H1 (cell line): ENCODE results near the gene ARHGAP23. TPM values are rescaled to one million over a fixed set of nuclear protein-coding genes. Genes with fewer than 3 reads are reported as not detected.
"Not testable (repeated sequence)": the region's sequence is repeated elsewhere in the genome, so short reads cannot be mapped to it uniquely, and the experiment has no call there.

Experiments used
- CTCF ChIA-PET: fragments of 300-600 bp; sonication (Branson Sonifier 250); formaldehyde crosslinking; loops from one replicate; lab custom pipeline; 2021; ENCODE audit not compliant: partially characterized antibody; lab: Charles Lee
- POLR2A ChIA-PET: fragments of 300-600 bp; sonication (Branson Sonifier 250); formaldehyde crosslinking; loops from one replicate; lab custom pipeline; 2021; ENCODE audit warnings: inconsistent platforms; ENCODE audit not compliant: partially characterized antibody; lab: Charles Lee
- DNase-seq, 2 experiments: peaks; one replicate each; pipeline versions ENCODE4 v3.0.0 to v3.0.0-alpha.2; 2010 to 2022; ENCODE audit warnings: low spot score in 2 of 2, low read depth in 1 of 2, mixed read lengths in 1 of 2
- FAIRE-seq: peaks from 2 replicates; lab custom pipeline; 2011; peaks lifted over from hg19 to GRCh38; lab: Jason Lieb, UNC
- H2AFZ ChIP-seq: 2 replicates; pipeline ENCODE4 v1.8.1; 2012; ENCODE audit warnings: low read length, inconsistent platforms
- H2AK5ac ChIP-seq: 2 replicates; pipeline ENCODE4 v1.6.1; 2013; ENCODE audit warnings: low read depth, low read length
- H2BK120ac ChIP-seq: replicated peaks from 2 replicates; pipeline ENCODE3; 2013; ENCODE audit warnings: low read depth, low read length, inconsistent platforms
- H2BK12ac ChIP-seq: 2 replicates; pipeline ENCODE4 v1.6.1; 2013; ENCODE audit warnings: low read depth, low read length
- H2BK15ac ChIP-seq: 2 replicates; pipeline ENCODE4 v1.6.1; 2013; ENCODE audit warnings: low read length
- H2BK20ac ChIP-seq: 2 replicates; pipeline ENCODE4 v1.6.1; 2013; ENCODE audit warnings: low read length
- H2BK5ac ChIP-seq: 2 replicates; pipeline ENCODE4 v1.6.1; 2013; ENCODE audit warnings: low read depth, low read length
- H3K14ac ChIP-seq: 2 replicates; pipeline ENCODE4 v1.6.1; 2013; ENCODE audit warnings: inconsistent platforms; ENCODE audit not compliant: insufficient read length
- H3K18ac ChIP-seq: 2 replicates; pipeline ENCODE4 v1.6.1; 2013; ENCODE audit warnings: low read length; ENCODE audit errors: extremely low read depth
- H3K23ac ChIP-seq: 2 replicates; pipeline ENCODE4 v1.6.1; 2013; ENCODE audit warnings: inconsistent platforms; ENCODE audit not compliant: insufficient read length
- H3K23me2 ChIP-seq: 2 replicates; pipeline ENCODE4 v1.6.1; 2013; ENCODE audit warnings: low read depth, low read length
- H3K27ac ChIP-seq: 2 replicates; pipeline ENCODE4 v1.6.1; 2011; ENCODE audit warnings: low read depth, low read length, inconsistent platforms
- H3K27me3 ChIP-seq, 4 experiments: replicated peaks in 1 of 4; 1 replicate in 1 of 4; 2 replicates in 3 of 4; pipeline versions ENCODE4 v1.6.1 to v1.8.1; 2011 to 2013; ENCODE audit warnings: low read length in 3 of 4, mild to moderate bottlenecking in 3 of 4, inconsistent platforms in 2 of 4, mixed read lengths in 2 of 4, moderate library complexity in 1 of 4; ENCODE audit not compliant: control insufficient read depth in 3 of 4, insufficient read depth in 3 of 4; ENCODE audit errors: extremely low read depth in 1 of 4
- H3K36me3 ChIP-seq, 4 experiments: 2 replicates each; pipeline versions ENCODE4 v1.6.1 to v1.8.1; 2011 to 2013; ENCODE audit warnings: mild to moderate bottlenecking in 4 of 4, low read length in 3 of 4, moderate library complexity in 2 of 4, control low read depth in 1 of 4, inconsistent platforms in 1 of 4; ENCODE audit not compliant: insufficient read depth in 4 of 4, control insufficient read depth in 2 of 4
- H3K4ac ChIP-seq: replicated peaks from 2 replicates; pipeline ENCODE3; 2013; ENCODE audit warnings: low read length, low read depth, mixed read lengths, inconsistent platforms; ENCODE audit not compliant: insufficient read length
- H3K4me1 ChIP-seq, 4 experiments: replicated peaks in 1 of 4; 1 replicate in 1 of 4; 2 replicates in 3 of 4; pipeline versions ENCODE4 v1.6.1 to v1.8.1; 2011 to 2013; ENCODE audit warnings: low read length in 3 of 4, inconsistent platforms in 2 of 4, mixed read lengths in 1 of 4; ENCODE audit not compliant: insufficient read depth in 4 of 4, control insufficient read depth in 3 of 4
- H3K4me2 ChIP-seq, 2 experiments: 2 replicates each; pipeline versions ENCODE4 v1.6.1 to v1.8.1; 2011 to 2013; ENCODE audit warnings: low read depth in 2 of 2, low read length in 2 of 2, control low read depth in 1 of 2, inconsistent platforms in 1 of 2, mild to moderate bottlenecking in 1 of 2; ENCODE audit not compliant: insufficient read depth in 1 of 2
- H3K4me3 ChIP-seq, 4 experiments: fragments of 200-600, 300-600 bp in 1 of 4; sonication (generic), shearing (Covaris generic), sonication (Bioruptor Twin) in 1 of 4; 2 replicates each; pipeline versions ENCODE4 v1.5.1 to v1.8.1; 2011 to 2016; ENCODE audit warnings: low read length in 4 of 4, low read depth in 3 of 4, control low read depth in 2 of 4, inconsistent platforms in 2 of 4, mild to moderate bottlenecking in 2 of 4, mixed read lengths in 1 of 4, moderate library complexity in 1 of 4; ENCODE audit not compliant: insufficient read depth in 2 of 4; ENCODE audit errors: extremely low read depth in 1 of 4
- H3K56ac ChIP-seq: replicated peaks from 2 replicates; pipeline ENCODE3; 2013; ENCODE audit warnings: low read depth, mild to moderate bottlenecking, mixed read lengths, low read length, inconsistent platforms; ENCODE audit not compliant: insufficient read length
- H3K79me1 ChIP-seq: 2 replicates; pipeline ENCODE4 v1.6.1; 2013; ENCODE audit warnings: low read depth, low read length, control low read depth
- H3K79me2 ChIP-seq, 2 experiments: 2 replicates each; pipeline versions ENCODE4 v1.6.1 to v1.8.1; 2012 to 2013; ENCODE audit warnings: low read length in 2 of 2, mild to moderate bottlenecking in 2 of 2, inconsistent platforms in 1 of 2; ENCODE audit not compliant: insufficient read depth in 2 of 2, control insufficient read depth in 1 of 2
- H3K9ac ChIP-seq, 4 experiments: replicated peaks in 1 of 4; 1 replicate in 1 of 4; 2 replicates in 3 of 4; pipeline versions ENCODE4 v1.6.1 to v1.8.1; 2011 to 2013; ENCODE audit warnings: low read depth in 3 of 4, low read length in 3 of 4, control low read depth in 2 of 4, mild to moderate bottlenecking in 2 of 4, moderate library complexity in 2 of 4, inconsistent platforms in 1 of 4; ENCODE audit errors: extremely low read depth in 1 of 4
- H3K9me3 ChIP-seq, 2 experiments: 2 replicates each; pipeline versions ENCODE4 v1.6.1 to v1.8.1; 2012 to 2013; ENCODE audit warnings: mild to moderate bottlenecking in 2 of 2, moderate library complexity in 2 of 2, control low read depth in 1 of 2, inconsistent platforms in 1 of 2, low read depth in 1 of 2, low read length in 1 of 2, mixed read lengths in 1 of 2; ENCODE audit not compliant: insufficient read depth in 2 of 2
- H4K20me1 ChIP-seq, 2 experiments: replicated peaks in 1 of 2; 2 replicates each; pipeline versions ENCODE3 to v1.8.1; 2011 to 2013; ENCODE audit warnings: inconsistent platforms in 2 of 2, low read length in 2 of 2, mild to moderate bottlenecking in 1 of 2; ENCODE audit not compliant: insufficient read depth in 2 of 2, control insufficient read depth in 1 of 2
- H4K5ac ChIP-seq: 2 replicates; pipeline ENCODE4 v1.6.1; 2013; ENCODE audit warnings: low read length, low read depth, mixed read lengths, inconsistent platforms; ENCODE audit not compliant: insufficient read length
- H4K8ac ChIP-seq: 2 replicates; pipeline ENCODE4 v1.8.0; 2013; ENCODE audit warnings: mild to moderate bottlenecking, moderate library complexity, low read length, inconsistent platforms; ENCODE audit not compliant: insufficient read depth; ENCODE audit errors: extremely low read depth
- H4K91ac ChIP-seq: replicated peaks from 2 replicates; pipeline ENCODE3; 2013; ENCODE audit warnings: low read length, mixed read lengths, inconsistent platforms; ENCODE audit not compliant: insufficient read length
- WGBS, 2 experiments: shearing (Covaris generic) in 1 of 2; methylation state at CpG; one replicate each; pipeline versions ENCODE4 v1.1.6 to v1.1.7; 2013 to 2015; ENCODE audit warnings: low lambda C conversion rate in 2 of 2, mixed read lengths in 2 of 2, inconsistent platforms in 1 of 2, low coverage in 1 of 2, missing lambda C conversion rate in 1 of 2; ENCODE audit not compliant: insufficient replicate concordance in 2 of 2, insufficient coverage in 1 of 2, insufficient read length in 1 of 2; ENCODE audit errors: extremely low coverage in 1 of 2, missing lambda C conversion rate in 1 of 2; 5-methylcytosine and 5-hydroxymethylcytosine counted together
- polyA plus RNA-seq, 7 experiments: library from polyadenylated mRNA; depleted of rRNA in 3 of 7; stranded (reverse) in 5 of 7; unstranded in 2 of 7; fragments of >200 nt in 5 of 7; fragments of 200-250 nt in 2 of 7; gene quantifications; 1 replicate in 5 of 7; 2 replicates in 1 of 7; 4 replicates in 1 of 7; pipeline versions ENCODE4 v1.2.1 to v1.2.3, GENCODE V29; 2011 to 2013; ENCODE audit warnings: missing spikeins in 2 of 7, mixed read lengths in 2 of 7
- total RNA-seq: library from RNA; stranded (reverse); fragmentation: NEBNext Ultra II Directional; extraction: Animal tissue kit (Norgen Biotek cat#: 25700); gene quantifications from 2 replicates; pipeline ENCODE4 v1.2.1, GENCODE V29; 2021

ARHGAP23 gene
- total and polyA plus RNA-seq, 2 of the 8 experiments (the other 6 are each of a cell fraction or from before 2014, with no cell fraction given), result 16.3 to 107 TPM

DNA sequence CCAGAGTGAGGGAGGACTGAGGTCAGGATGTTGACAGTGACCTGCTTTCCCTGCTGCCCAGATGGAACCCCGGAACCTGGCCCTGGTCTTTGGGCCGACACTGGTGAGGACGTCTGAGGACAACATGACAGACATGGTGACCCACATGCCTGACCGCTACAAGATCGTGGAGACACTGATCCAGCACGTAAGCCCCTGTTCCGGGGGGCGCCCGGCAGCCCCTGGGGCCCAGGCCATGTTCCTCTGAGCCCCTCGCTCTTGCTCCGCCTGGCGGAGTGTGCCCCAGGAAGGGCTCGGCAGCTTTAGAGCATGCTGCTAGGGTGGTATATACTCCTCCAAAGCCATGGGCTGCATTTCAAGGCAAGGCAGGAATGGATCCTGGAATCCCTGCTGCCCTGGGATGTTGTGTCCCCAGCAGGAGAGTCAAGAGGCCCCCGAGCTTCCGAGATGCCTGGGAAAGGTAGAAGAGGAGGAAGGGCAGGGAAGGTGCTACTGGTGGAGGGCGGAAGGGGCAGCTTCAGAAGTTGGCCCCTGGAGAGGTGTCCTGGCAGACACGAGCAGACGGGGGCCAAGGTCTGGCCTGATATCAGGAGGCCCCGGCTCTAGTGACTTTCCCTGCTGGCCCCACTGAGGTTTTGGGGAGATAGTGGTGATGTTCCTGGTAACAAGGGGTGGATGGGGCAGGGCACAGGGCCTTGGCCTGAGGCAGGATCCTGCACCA lies 63.2 kb downstream of the ARHGAP23 start:
- H4K20me1 ChIP-seq, H4K91ac ChIP-seq, FAIRE-seq, H3K23ac ChIP-seq, H3K14ac ChIP-seq, DNase-seq, H3K4me3 ChIP-seq, H2BK15ac ChIP-seq, H3K79me1 ChIP-seq, POLR2A ChIA-PET, H3K18ac ChIP-seq, H3K9ac ChIP-seq, H3K27me3 ChIP-seq, H2AFZ ChIP-seq, H4K5ac ChIP-seq, H4K8ac ChIP-seq, H2AK5ac ChIP-seq, H3K4ac ChIP-seq, H3K56ac ChIP-seq, H3K4me2 ChIP-seq, H2BK120ac ChIP-seq, H3K4me1 ChIP-seq, H3K9me3 ChIP-seq, H2BK20ac ChIP-seq, H3K79me2 ChIP-seq, H2BK5ac ChIP-seq, H3K23me2 ChIP-seq, H2BK12ac ChIP-seq, H3K27ac ChIP-seq: not testable (repeated sequence)
- peaks cover 2 to 40% (median 13%) of the 10 kb centered on the region in 4 experiments; a peak in 7 of 8 replicates for H3K36me3 ChIP-seq
- WGBS, 2 experiments, result 91% methylated on average over 19 of the region's 19 CpGs; no CpG with 5 or more reads in 1 of the 2 experiments
- CTCF ChIA-PET, result interaction anchor here (0.7 to 5.2 kb wide), 21 partner anchors 10 to 176 kb away, joined by 3 to 29 read pairs (median 5); partner anchors contain the start of gene ARHGAP23
